H9 (cell line): ENCODE measurements around the gene ZNF837. TPM values are rescaled to one million over a fixed set of nuclear protein-coding genes. Genes with fewer than 3 reads are reported as not detected.

Source experiments
- DNase-seq: peaks from one replicate; pipeline ENCODE4 v3.0.0-alpha.2; 2017
- H2AFZ ChIP-seq: one replicate; pipeline ENCODE4 v1.6.1; 2013; ENCODE audit warnings: mild to moderate bottlenecking, low read length, control low read depth, moderate library complexity
- H2AK5ac ChIP-seq: 2 replicates; pipeline ENCODE4 v1.6.1; 2013; ENCODE audit warnings: low read length, control low read depth, mixed read lengths; ENCODE audit not compliant: insufficient read length
- H2BK120ac ChIP-seq: one replicate; pipeline ENCODE4 v1.6.1; 2013; ENCODE audit warnings: low read depth, mild to moderate bottlenecking, low read length, control low read depth, inconsistent platforms; ENCODE audit not compliant: poor library complexity, severe bottlenecking
- H2BK12ac ChIP-seq: 2 replicates; pipeline ENCODE4 v1.6.1; 2013; ENCODE audit warnings: low read length, control low read depth, mixed read lengths, low read depth; ENCODE audit not compliant: insufficient read length
- H2BK15ac ChIP-seq: 2 replicates; pipeline ENCODE4 v1.6.1; 2013; ENCODE audit warnings: low read depth, low read length, control low read depth
- H2BK20ac ChIP-seq: one replicate; pipeline ENCODE4 v1.6.1; 2013; ENCODE audit warnings: low read depth, mild to moderate bottlenecking, low read length, control low read depth, inconsistent platforms; ENCODE audit not compliant: poor library complexity, severe bottlenecking
- H2BK5ac ChIP-seq: 2 replicates; pipeline ENCODE4 v1.6.1; 2013; ENCODE audit warnings: low read length, control low read depth, mixed read lengths; ENCODE audit not compliant: insufficient read length
- H3K14ac ChIP-seq: 2 replicates; pipeline ENCODE4 v1.6.1; 2013; ENCODE audit warnings: low read length, control low read depth; ENCODE audit not compliant: insufficient read depth
- H3K18ac ChIP-seq: 2 replicates; pipeline ENCODE4 v1.6.1; 2013; ENCODE audit warnings: low read depth, mild to moderate bottlenecking, mixed read lengths, low read length, control low read depth; ENCODE audit not compliant: insufficient read length
- H3K23ac ChIP-seq: 2 replicates; pipeline ENCODE4 v1.6.1; 2013; ENCODE audit warnings: low read length, control low read depth, mixed read lengths, low read depth; ENCODE audit not compliant: insufficient read length
- H3K23me2 ChIP-seq: 2 replicates; pipeline ENCODE4 v1.6.1; 2013; ENCODE audit warnings: low read depth, mild to moderate bottlenecking, mixed read lengths, low read length, control low read depth; ENCODE audit not compliant: insufficient read length, poor library complexity, severe bottlenecking
- H3K27ac ChIP-seq: 2 replicates; pipeline ENCODE4 v1.5.1; 2013; ENCODE audit warnings: low read length, control low read depth, mixed read lengths, low read depth; ENCODE audit not compliant: insufficient read length
- H3K27me3 ChIP-seq: 2 replicates; pipeline ENCODE4 v1.6.1; 2013; ENCODE audit warnings: low read length, control low read depth, inconsistent platforms; ENCODE audit not compliant: insufficient read depth
- H3K4ac ChIP-seq: 2 replicates; pipeline ENCODE4 v1.6.1; 2013; ENCODE audit warnings: low read depth, mild to moderate bottlenecking, control low read depth, inconsistent platforms, low read length, moderate library complexity
- H3K4me1 ChIP-seq: 2 replicates; pipeline ENCODE4 v1.6.1; 2013; ENCODE audit warnings: low read length, control low read depth, inconsistent platforms; ENCODE audit not compliant: insufficient read depth
- H3K4me2 ChIP-seq: 2 replicates; pipeline ENCODE4 v1.6.1; 2013; ENCODE audit warnings: low read length, control low read depth, mixed read lengths; ENCODE audit not compliant: insufficient read length, insufficient read depth
- H3K56ac ChIP-seq: 2 replicates; pipeline ENCODE4 v1.6.1; 2013; ENCODE audit warnings: low read depth, mild to moderate bottlenecking, mixed read lengths, low read length, control low read depth; ENCODE audit not compliant: insufficient read length
- H3K79me1 ChIP-seq: 2 replicates; pipeline ENCODE4 v1.6.1; 2013; ENCODE audit warnings: low read depth, mild to moderate bottlenecking, moderate library complexity, low read length, control low read depth, inconsistent platforms; ENCODE audit not compliant: insufficient read depth, poor library complexity, severe bottlenecking
- H3K79me2 ChIP-seq: 2 replicates; pipeline ENCODE4 v1.6.1; 2013; ENCODE audit warnings: low read length, control low read depth, inconsistent platforms; ENCODE audit not compliant: insufficient read depth
- H3K9ac ChIP-seq: 2 replicates; pipeline ENCODE4 v1.6.1; 2013; ENCODE audit warnings: low read length, control low read depth, mixed read lengths; ENCODE audit not compliant: insufficient read length; ENCODE audit errors: extremely low read depth
- H3K9me3 ChIP-seq: one replicate; pipeline ENCODE4 v1.6.1; 2013; ENCODE audit warnings: low read depth, low read length, inconsistent platforms; ENCODE audit not compliant: control insufficient read depth
- H3T11ph ChIP-seq: one replicate; pipeline ENCODE4 v1.6.1; 2013; ENCODE audit warnings: mild to moderate bottlenecking, low read length, control low read depth, inconsistent platforms
- H4K20me1 ChIP-seq: one replicate; pipeline ENCODE4 v1.6.1; 2013; ENCODE audit not compliant: control insufficient read depth, insufficient read length, insufficient read depth
- H4K5ac ChIP-seq: 2 replicates; pipeline ENCODE4 v1.6.1; 2013; ENCODE audit warnings: low read depth, mild to moderate bottlenecking, mixed read lengths, low read length, control low read depth; ENCODE audit not compliant: insufficient read length
- H4K8ac ChIP-seq: replicated peaks from 2 replicates; pipeline ENCODE4 v1.6.1; 2013; ENCODE audit warnings: low read length, control low read depth, mixed read lengths, low read depth; ENCODE audit not compliant: insufficient read length
- H4K91ac ChIP-seq: 2 replicates; pipeline ENCODE4 v1.6.1; 2013; ENCODE audit warnings: low read depth, mild to moderate bottlenecking, moderate library complexity, mixed read lengths, low read length, control low read depth; ENCODE audit not compliant: insufficient read length
- H3K27ac Mint-ChIP-seq, 3 experiments: 2 replicates in 2 of 3; 3 replicates in 1 of 3; pipeline ENCODE4 v1.8.0; 2020 to 2021; ENCODE audit warnings: mixed read lengths in 3 of 3, mild to moderate bottlenecking in 1 of 3, moderate library complexity in 1 of 3
- H3K27me3 Mint-ChIP-seq: 2 replicates; pipeline ENCODE4 v1.8.0; 2021; ENCODE audit warnings: low read depth, mild to moderate bottlenecking, moderate library complexity, mixed read lengths
- H3K36me3 Mint-ChIP-seq, 3 experiments: 2 replicates in 2 of 3; 3 replicates in 1 of 3; pipeline ENCODE4 v1.8.0; 2020 to 2021; ENCODE audit warnings: low read depth in 3 of 3, mixed read lengths in 3 of 3; ENCODE audit not compliant: insufficient read depth in 1 of 3
- H3K4me1 Mint-ChIP-seq, 2 experiments: 2 replicates each; pipeline ENCODE4 v1.8.0; 2020; ENCODE audit warnings: mixed read lengths in 2 of 2
- H3K4me3 Mint-ChIP-seq, 2 experiments: 2 replicates in 1 of 2; 3 replicates in 1 of 2; pipeline ENCODE4 v1.8.0; 2020 to 2021; ENCODE audit warnings: mild to moderate bottlenecking in 2 of 2, mixed read lengths in 2 of 2, moderate library complexity in 1 of 2
- H3K9me3 Mint-ChIP-seq, 2 experiments: 2 replicates in 1 of 2; 3 replicates in 1 of 2; pipeline ENCODE4 v1.8.0; 2020; ENCODE audit warnings: mild to moderate bottlenecking in 2 of 2, mixed read lengths in 2 of 2, moderate library complexity in 1 of 2
- CTCF ChIP-seq: fragments of 200-600 bp; sonication (generic); conservative IDR thresholded peaks from 3 replicates; pipeline ENCODE4 v1.8.0; 2021; ENCODE audit warnings: antibody characterized with exemption, mild to moderate bottlenecking
- WGBS: extraction: QIAGEN DNeasy Blood & Tissue Kit; methylation state at CpG from one replicate; pipeline ENCODE4 v1.1.7; 2013; ENCODE audit warnings: missing lambda C conversion rate, low lambda C conversion rate, mixed read lengths; ENCODE audit not compliant: insufficient read length; ENCODE audit errors: extremely low coverage; 5-methylcytosine and 5-hydroxymethylcytosine counted together
- total RNA-seq: library from RNA; stranded (reverse); gene quantifications from 2 replicates; pipeline ENCODE4 v1.2.1, GENCODE V29; 2021

Gene ZNF837
- total RNA-seq, 1 experiment from 2014 or later, result 3.4 TPM

GRCh38 chr19:58351558-58351878 lies 29.3 kb downstream of the ZNF837 start:
- no peak for TF ChIP-seq CTCF
- H3K4me1 Mint-ChIP-seq, result peaks cover 0 to 6% of the 10 kb centered on the region in 2 experiments; a peak in 2 of 4 replicates
- no peak overlapping the region for H2BK5ac ChIP-seq

More at GRCh38 chr19:58351558-58351878, 29.3 kb downstream of the ZNF837 start:
- Histone ChIP-seq H2BK120ac (no peak overlapping the region), H4K20me1 (no peaks in the 10 kb centered on the region), H3K9me3 (no peaks in the 10 kb centered on the region), H3T11ph (no peak overlapping the region), H2BK15ac (no peak overlapping the region), H4K5ac (no peak overlapping the region), H3K9ac (no peak overlapping the region), H3K18ac (no peak overlapping the region), H3K14ac (no peak overlapping the region), H3K4me1 (no peaks in the 10 kb centered on the region), H2BK20ac (no peak overlapping the region), H3K23ac (no peak overlapping the region), H3K4ac (no peak overlapping the region), H4K91ac (no peak overlapping the region), H3K79me2 (no peaks in the 10 kb centered on the region), H3K56ac (no peak overlapping the region), H3K27ac (no peak overlapping the region), H3K27me3 (no peaks in the 10 kb centered on the region), H2BK12ac (no peak overlapping the region), H4K8ac (no peak overlapping the region), H3K4me2 (no peak overlapping the region), H2AFZ (no peak overlapping the region), H2AK5ac (no peak overlapping the region), H3K23me2 (peaks cover 6% of the 10 kb centered on the region), H3K79me1 (no peaks in the 10 kb centered on the region)
- DNase-seq, result no peak
- H3K27ac Mint-ChIP-seq, result no peak overlapping the region
- peaks cover 0 to 4% (median 2%) of the 10 kb centered on the region in 3 experiments; a peak in 4 of 7 replicates for H3K36me3 Mint-ChIP-seq
- peaks cover 4% of the 10 kb centered on the region for H3K27me3 Mint-ChIP-seq
- WGBS, result no CpG with 5 or more reads among the region's 9 CpGs
- H3K9me3 Mint-ChIP-seq, result no peaks in the 10 kb centered on the region
- no peak overlapping the region for H3K4me3 Mint-ChIP-seq
